Endothelial cell of umbilical vein (primary cell): Measurements from ENCODE around the gene KCNC4. TPM values are rescaled to one million over a fixed set of nuclear protein-coding genes. Genes with fewer than 3 reads are reported as not detected.

ENCODE experiments used
- BruUV-seq: library from RNA; stranded (reverse); fragments of 400-500 nt; replicated peaks from 2 replicates; lab custom pipeline; 2021; lab: Mats Ljungman, UMichigan
- CTCF ChIA-PET: fragments of 300-600, 350-600 bp; sonication (Branson Sonifier 250); formaldehyde crosslinking; loops from one replicate; lab custom pipeline; 2021; ENCODE audit warnings: antibody characterized with exemption, inconsistent platforms; lab: Charles Lee
- POLR2A ChIA-PET: fragments of 300-600, 350-600 bp; sonication (Branson Sonifier 250); formaldehyde crosslinking; loops from one replicate; lab custom pipeline; 2021; ENCODE audit warnings: antibody characterized with exemption, inconsistent platforms; lab: Charles Lee
- DNase-seq: peaks from one replicate; pipeline ENCODE4 v3.0.0-alpha.2; 2011; ENCODE audit warnings: low read depth, low spot score
- FAIRE-seq: peaks from 2 replicates; lab custom pipeline; 2011; peaks lifted over from hg19 to GRCh38; lab: Jason Lieb, UNC
- H2AFZ ChIP-seq: 2 replicates; pipeline ENCODE4 v1.6.0; 2012; ENCODE audit warnings: low read depth, low read length, control low read depth, inconsistent platforms
- H3K27ac ChIP-seq: 2 replicates; pipeline ENCODE4 v1.5.1; 2011; ENCODE audit warnings: low read depth, mild to moderate bottlenecking, control low read depth, low read length, moderate library complexity; ENCODE audit not compliant: insufficient read depth
- H3K27me3 ChIP-seq, 2 experiments: 2 replicates each; pipeline versions ENCODE4 v1.6.0 to v1.6.1; 2011; ENCODE audit warnings: low read length in 2 of 2, mixed read lengths in 1 of 2; ENCODE audit not compliant: control insufficient read depth in 2 of 2, insufficient read depth in 2 of 2
- H3K36me3 ChIP-seq, 2 experiments: 2 replicates in 1 of 2; 3 replicates in 1 of 2; pipeline ENCODE4 v1.5.1; 2011; ENCODE audit warnings: low read length in 2 of 2, mild to moderate bottlenecking in 1 of 2, moderate library complexity in 1 of 2; ENCODE audit not compliant: control insufficient read depth in 2 of 2, insufficient read depth in 2 of 2; ENCODE audit errors: extremely low read depth in 1 of 2
- H3K4me1 ChIP-seq: 3 replicates; pipeline ENCODE4 v1.5.1; 2011; ENCODE audit warnings: mild to moderate bottlenecking, low read length; ENCODE audit not compliant: control insufficient read depth, insufficient read depth; ENCODE audit errors: extremely low read depth
- H3K4me2 ChIP-seq: 2 replicates; pipeline ENCODE4 v1.6.1; 2011; ENCODE audit warnings: low read length, control low read depth, mixed read lengths; ENCODE audit not compliant: insufficient read depth
- H3K4me3 ChIP-seq, 3 experiments: fragments of 200-600 bp in 1 of 3; sonication (generic), shearing (Covaris generic) in 1 of 3; replicated peaks in 1 of 3; 2 replicates each; pipeline ENCODE4 v1.5.1; 2011 to 2016; ENCODE audit warnings: control low read depth in 3 of 3, low read length in 3 of 3, mild to moderate bottlenecking in 2 of 3, inconsistent platforms in 1 of 3, low read depth in 1 of 3, moderate library complexity in 1 of 3; ENCODE audit not compliant: insufficient read depth in 1 of 3
- H3K79me2 ChIP-seq: 2 replicates; pipeline ENCODE4 v1.6.0; 2012; ENCODE audit warnings: low read length, inconsistent platforms; ENCODE audit not compliant: control insufficient read depth, insufficient read depth
- H3K9ac ChIP-seq: replicated peaks from 2 replicates; pipeline ENCODE3; 2011; ENCODE audit warnings: low read length, control low read depth; ENCODE audit not compliant: insufficient read depth; ENCODE audit errors: extremely low read depth
- H3K9me1 ChIP-seq: replicated peaks from 3 replicates; pipeline ENCODE4 v1.6.0; 2011; ENCODE audit warnings: mild to moderate bottlenecking, low read length; ENCODE audit not compliant: control insufficient read depth, insufficient read depth; ENCODE audit errors: extremely low read depth
- H3K9me3 ChIP-seq: replicated peaks from 2 replicates; pipeline ENCODE4 v1.5.1; 2012; ENCODE audit warnings: low read length, inconsistent platforms; ENCODE audit not compliant: control insufficient read depth, insufficient read depth
- H4K20me1 ChIP-seq: replicated peaks from 2 replicates; pipeline ENCODE3; 2011; ENCODE audit warnings: mild to moderate bottlenecking, low read length; ENCODE audit not compliant: control insufficient read depth, insufficient read depth; ENCODE audit errors: extremely low read depth
- EZH2 ChIP-seq: IDR thresholded peaks from 2 replicates; pipeline ENCODE4 v1.6.1; 2012; ENCODE audit warnings: borderline replicate concordance, low read depth, mild to moderate bottlenecking, moderate library complexity, low read length, inconsistent platforms; ENCODE audit not compliant: severe bottlenecking
- FOS ChIP-seq: IDR thresholded peaks from 2 replicates; pipeline ENCODE4 v1.6.1; 2011; ENCODE audit warnings: mild to moderate bottlenecking, low read length, moderate library complexity, borderline replicate concordance; ENCODE audit not compliant: insufficient read depth
- GATA2 ChIP-seq: IDR thresholded peaks from 2 replicates; pipeline ENCODE4 v1.7.0; 2011; ENCODE audit warnings: low read depth, mild to moderate bottlenecking, moderate library complexity, mixed read lengths, low read length; ENCODE audit not compliant: insufficient read length, insufficient read depth
- JUN ChIP-seq: IDR thresholded peaks from 2 replicates; pipeline ENCODE4 v1.6.1; 2011; ENCODE audit warnings: borderline replicate concordance, low read depth; ENCODE audit not compliant: insufficient read length, insufficient read depth
- MYC ChIP-seq: IDR thresholded peaks from one replicate; pipeline ENCODE4 v1.6.1; 2011; ENCODE audit warnings: mild to moderate bottlenecking, low read depth, low read length
- POLR2A ChIP-seq: IDR thresholded peaks from 2 replicates; pipeline ENCODE4 v1.6.1; 2012; ENCODE audit warnings: low read depth, mild to moderate bottlenecking, control low read depth, low read length
- POLR2AphosphoS5 ChIP-seq: IDR thresholded peaks from 2 replicates; pipeline ENCODE4 v1.6.1; 2012; ENCODE audit warnings: low read depth, mild to moderate bottlenecking, control low read depth, low read length, moderate library complexity; ENCODE audit not compliant: insufficient read depth
- dilution Hi-C: fragments of 300-500 bp; cut with MboI; formaldehyde crosslinking; loops from one replicate; pipeline ENCODE4 v1.15.0; 2019; ENCODE audit warnings: low sequenced_read_pairs; ENCODE audit not compliant: extremely low pct_ligation_motif_present
- intact Hi-C: fragments of 100-400 bp; cut with micrococcal nuclease; formaldehyde crosslinking; loops from one replicate; pipeline ENCODE4 v1.10.0; 2022
- polyA plus RNA-seq, 4 experiments: library from polyadenylated mRNA; depleted of rRNA in 3 of 4; stranded (reverse) in 3 of 4; unstranded in 1 of 4; fragments of >200 nt; gene quantifications; 2 replicates each; pipeline versions ENCODE4 v1.2.1 to v1.2.3, GENCODE V29; 2011 to 2012; ENCODE audit warnings: missing spikeins in 1 of 4
- total RNA-seq: library from RNA; stranded (reverse); gene quantifications from 2 replicates; pipeline ENCODE4 v1.2.3, GENCODE V29; 2021
- TF ChIP-seq, protein P1 (sequence below): IDR thresholded peaks from 2 replicates; pipeline ENCODE4 v1.6.1; 2011; ENCODE audit not compliant: insufficient read depth, insufficient read length
- TF ChIP-seq, protein P2 (sequence below), 2 donors: IDR thresholded peaks; 1 replicate in 1 of 2; 2 replicates in 1 of 2; pipeline ENCODE4 v1.5.1; 2011; ENCODE audit warnings: low read length in 2 of 2, mild to moderate bottlenecking in 2 of 2, moderate library complexity in 2 of 2, control low read depth in 1 of 2, inconsistent platforms in 1 of 2, low read depth in 1 of 2; ENCODE audit not compliant: insufficient read depth in 1 of 2; ENCODE audit errors: extremely low read depth in 1 of 2

Gene KCNC4
- total and polyA plus RNA-seq, 2 donors (not counting 3 experiments of a cell fraction or from before 2014, with no cell fraction given) = 6.7 to 22.5 TPM

DNA sequence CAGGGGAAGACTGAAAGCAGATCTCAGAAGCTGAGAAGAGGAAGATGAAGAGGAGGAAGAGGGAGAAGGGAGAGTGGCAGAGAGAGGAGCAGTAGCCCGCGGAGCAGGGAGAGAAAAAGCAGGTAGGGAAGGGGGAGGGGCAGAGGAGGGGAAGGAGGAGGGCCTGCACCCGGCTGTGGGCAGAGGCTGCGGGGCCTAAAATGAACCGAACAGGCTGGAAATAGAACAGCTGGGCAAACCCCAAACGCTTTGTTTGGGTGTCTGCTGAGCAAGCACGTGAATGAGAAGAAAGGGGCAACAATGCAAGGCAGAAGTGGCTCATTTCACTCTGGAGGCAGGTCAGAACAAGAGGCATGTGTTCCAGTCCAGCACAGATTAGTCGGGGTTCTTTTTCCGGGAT is 33.5 kb downstream of the KCNC4 start:
- Histone ChIP-seq H3K4me2 (no peak overlapping the region), H4K20me1 (no peaks in the 10 kb centered on the region), H3K79me2 (no peaks in the 10 kb centered on the region), H3K4me3 (no peak overlapping the region), H3K9me1 (no peaks in the 10 kb centered on the region), H3K4me1 (peaks cover 19% of the 10 kb centered on the region), H3K27ac (no peak overlapping the region), H3K36me3 (no peaks in the 10 kb centered on the region), H3K9ac (no peak overlapping the region), H3K27me3 (no peaks in the 10 kb centered on the region), H2AFZ (no peak overlapping the region), H3K9me3 (no peaks in the 10 kb centered on the region)
- no peak for FAIRE-seq
- ChIA-PET POLR2A (no interaction called here), CTCF (interaction anchor here (1.8 to 2.5 kb wide), 2 partner anchors 69 to 253 kb away, joined by 6 to 10 read pairs; no protein-coding TSS in a partner anchor)
- no peak for DNase-seq
- intact Hi-C loops (no loop called here), dilution Hi-C loops (no loop called here)
- TF ChIP-seq FOS (no peak), POLR2AphosphoS5 (no peak), EZH2 (no peak), MYC (no peak), GATA2 (no peak), POLR2A (no peak), JUN (no peak)
- TF ChIP-seq, protein P1, sequence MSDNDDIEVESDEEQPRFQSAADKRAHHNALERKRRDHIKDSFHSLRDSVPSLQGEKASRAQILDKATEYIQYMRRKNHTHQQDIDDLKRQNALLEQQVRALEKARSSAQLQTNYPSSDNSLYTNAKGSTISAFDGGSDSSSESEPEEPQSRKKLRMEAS = no peak
- TF ChIP-seq, protein P2, sequence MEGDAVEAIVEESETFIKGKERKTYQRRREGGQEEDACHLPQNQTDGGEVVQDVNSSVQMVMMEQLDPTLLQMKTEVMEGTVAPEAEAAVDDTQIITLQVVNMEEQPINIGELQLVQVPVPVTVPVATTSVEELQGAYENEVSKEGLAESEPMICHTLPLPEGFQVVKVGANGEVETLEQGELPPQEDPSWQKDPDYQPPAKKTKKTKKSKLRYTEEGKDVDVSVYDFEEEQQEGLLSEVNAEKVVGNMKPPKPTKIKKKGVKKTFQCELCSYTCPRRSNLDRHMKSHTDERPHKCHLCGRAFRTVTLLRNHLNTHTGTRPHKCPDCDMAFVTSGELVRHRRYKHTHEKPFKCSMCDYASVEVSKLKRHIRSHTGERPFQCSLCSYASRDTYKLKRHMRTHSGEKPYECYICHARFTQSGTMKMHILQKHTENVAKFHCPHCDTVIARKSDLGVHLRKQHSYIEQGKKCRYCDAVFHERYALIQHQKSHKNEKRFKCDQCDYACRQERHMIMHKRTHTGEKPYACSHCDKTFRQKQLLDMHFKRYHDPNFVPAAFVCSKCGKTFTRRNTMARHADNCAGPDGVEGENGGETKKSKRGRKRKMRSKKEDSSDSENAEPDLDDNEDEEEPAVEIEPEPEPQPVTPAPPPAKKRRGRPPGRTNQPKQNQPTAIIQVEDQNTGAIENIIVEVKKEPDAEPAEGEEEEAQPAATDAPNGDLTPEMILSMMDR (IDR thresholded peaks at IDR 0.05; ENCODE audit: extremely low read depth in 1 of 2, insufficient read depth in 1 of 2, low read depth in 1 of 2, low read length in 2 of 2) = no peak
- BruUV-seq = no TSS peak
